ENCODE results near the gene E2F6.

E2F6 gene
- total RNA-seq, result 6.8 to 41.5 (median 18.5) reads per million in 9 experiments

DNA sequence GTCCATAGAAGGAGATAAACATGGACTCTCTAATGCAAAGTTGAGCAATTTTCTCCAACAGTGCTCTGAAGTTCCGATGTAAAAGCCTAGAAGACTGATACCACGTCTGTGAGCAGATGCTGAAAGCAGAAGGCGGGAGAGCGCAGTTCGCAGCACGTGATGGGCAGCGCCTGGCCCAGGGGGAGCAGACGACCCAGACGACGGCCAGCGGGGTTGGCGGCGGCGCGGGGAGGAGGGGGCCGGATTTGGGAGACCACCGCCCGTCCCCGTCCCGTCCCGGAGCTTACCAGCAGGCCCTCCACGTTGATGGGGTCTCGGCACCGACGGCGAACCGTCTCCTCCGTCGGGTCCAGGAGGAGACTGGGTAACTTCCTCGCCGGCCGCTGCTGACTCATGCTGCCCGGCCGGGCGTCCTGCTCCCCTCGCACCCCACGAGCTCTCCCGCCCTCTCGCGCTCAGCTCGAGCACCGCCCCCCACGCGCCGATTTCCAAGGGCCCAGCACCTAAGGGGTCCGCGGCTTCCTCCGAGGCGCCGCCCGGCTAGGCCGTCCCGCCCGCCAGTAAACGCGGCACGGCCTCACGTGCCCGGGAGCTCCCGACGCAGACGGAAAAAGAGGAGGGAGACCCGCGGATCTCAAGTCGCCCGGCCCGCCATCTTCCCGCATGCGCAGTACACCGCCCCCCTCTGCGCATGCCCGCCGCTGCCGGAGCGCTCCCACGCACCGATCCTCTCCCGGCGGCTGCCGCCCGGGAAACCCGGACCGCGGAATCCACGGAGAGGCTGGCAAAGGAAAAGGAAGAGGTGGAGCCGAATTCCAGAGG lies at the start of gene E2F6:
TSS of gene E2F6 (minus strand) at position 677 of the 822 bp plus-strand sequence. CDS start at position 395, 282 bp downstream.
- DNase-seq, result peak; percentile 76 to 81 (median 79)
- H3K36me3 Mint-ChIP-seq (ENCODE audit: insufficient read depth), result peaks cover 25% of the 10 kb centered on the region
- peaks cover 14 to 36% of the 10 kb centered on the region in 2 donors for H3K4me1 Mint-ChIP-seq (ENCODE audit: low read depth in 2 of 2)
- ATAC-seq (replicated peaks), result peak; percentile 74
- peak within 1 kb of the TSS; percentile 85 to 88 for H3K27ac Mint-ChIP-seq
- H3K27me3 Mint-ChIP-seq, result no peaks in the 10 kb centered on the region
- H3K9me3 Mint-ChIP-seq, result no peaks in the 10 kb centered on the region
- H3K4me3 Mint-ChIP-seq, result peak within 1 kb of the TSS; percentile 96 to 97

DNA sequence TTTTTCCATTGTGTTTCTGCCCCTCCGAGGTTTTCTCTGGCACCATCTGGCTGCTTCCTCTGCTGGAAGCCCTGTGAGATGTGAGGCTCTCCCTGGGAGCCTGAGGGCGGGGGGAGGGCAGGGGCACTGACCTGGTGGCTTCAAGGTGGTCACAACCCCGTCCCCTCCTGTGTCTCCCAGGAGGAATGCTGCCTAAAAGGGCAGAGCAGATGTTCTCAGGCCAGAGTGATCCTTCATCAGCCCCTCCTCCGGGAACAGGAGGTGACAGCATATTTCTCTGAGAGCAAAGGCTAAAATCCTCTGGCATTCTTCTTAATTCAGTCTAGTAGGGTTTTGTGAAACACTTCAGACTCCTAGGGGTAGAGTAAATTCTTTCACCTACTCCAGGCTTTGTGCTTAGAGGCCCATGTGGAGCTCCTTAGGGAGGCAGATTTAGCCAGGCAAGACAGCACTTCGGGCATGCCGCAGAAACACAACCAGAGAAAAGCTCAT lies 49.6 kb upstream of the E2F6 start:
- peaks cover 9 to 70% of the 10 kb centered on the region in 2 donors for H3K27me3 Mint-ChIP-seq
- ATAC-seq (replicated peaks) (no peak), DNase-seq (no peak)
- H3K27ac Mint-ChIP-seq, result no peak overlapping the region
- no peak overlapping the region for H3K4me3 Mint-ChIP-seq
- peaks cover 0 to 3% of the 10 kb centered on the region in 2 donors for H3K9me3 Mint-ChIP-seq
- H3K4me1 Mint-ChIP-seq (ENCODE audit: low read depth in 2 of 2), result no peaks in the 10 kb centered on the region
- H3K36me3 Mint-ChIP-seq (ENCODE audit: insufficient read depth), result no peaks in the 10 kb centered on the region

- no peaks in the 10 kb centered on the region for H3K36me3 Mint-ChIP-seq (ENCODE audit: insufficient read depth)
- H3K27me3 Mint-ChIP-seq, result peaks cover 9 to 77% of the 10 kb centered on the region in 2 donors
- no peaks in the 10 kb centered on the region for H3K4me1 Mint-ChIP-seq (ENCODE audit: low read depth in 2 of 2)
- no peaks in the 10 kb centered on the region for H3K9me3 Mint-ChIP-seq
- ATAC-seq (replicated peaks) (no peak), DNase-seq (no peak)
- no peak overlapping the region for H3K4me3 Mint-ChIP-seq
- H3K27ac Mint-ChIP-seq, result no peak overlapping the region
Observed at GRCh38 chr2:11514904-11515303, 48.9 kb upstream of the E2F6 start.

DNA sequence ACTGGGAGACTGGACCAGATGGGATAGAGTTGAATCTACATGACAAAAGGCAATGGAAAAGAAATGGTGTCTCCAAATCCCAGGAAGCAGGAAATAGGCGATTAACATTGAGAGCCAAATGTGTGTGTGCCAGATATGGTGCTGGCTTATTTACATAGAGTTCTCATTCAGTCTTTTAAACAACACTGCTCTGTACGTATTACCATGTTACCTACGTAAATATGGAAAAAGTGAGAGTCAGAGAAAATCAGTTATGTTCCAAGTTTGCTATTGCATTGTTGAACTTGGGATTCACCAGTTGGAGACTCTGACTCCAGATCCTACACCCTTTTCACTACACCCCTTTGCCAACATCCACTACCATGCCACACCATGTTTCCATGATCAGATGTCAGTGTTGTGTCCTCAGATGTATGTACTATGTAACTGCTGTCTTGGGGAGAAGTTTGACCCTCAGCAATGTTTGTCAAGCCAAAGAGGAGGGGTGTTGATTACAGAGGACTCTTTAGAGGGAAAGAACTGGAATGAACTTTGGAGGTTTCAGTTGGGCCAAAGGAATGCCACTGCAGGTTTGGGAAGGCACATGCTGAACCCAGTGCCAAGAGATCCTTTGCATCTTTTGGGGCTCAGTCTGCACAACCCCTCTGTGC lies 48.2 kb upstream of the E2F6 start:
- DNase-seq (no peak), ATAC-seq (replicated peaks) (no peak)
- no peaks in the 10 kb centered on the region for H3K36me3 Mint-ChIP-seq (ENCODE audit: insufficient read depth)
- H3K4me1 Mint-ChIP-seq (ENCODE audit: low read depth in 2 of 2), result no peaks in the 10 kb centered on the region
- H3K27ac Mint-ChIP-seq, result no peak overlapping the region
- peaks cover 9 to 81% of the 10 kb centered on the region in 2 donors for H3K27me3 Mint-ChIP-seq
- no peak overlapping the region for H3K4me3 Mint-ChIP-seq
- no peaks in the 10 kb centered on the region for H3K9me3 Mint-ChIP-seq

- DNase-seq, result no peak
- H3K4me1 Mint-ChIP-seq (ENCODE audit: low read depth in 2 of 2), result no peaks in the 10 kb centered on the region
- no peak overlapping the region for H3K27ac Mint-ChIP-seq
- ATAC-seq (replicated peaks), result no peak
- H3K27me3 Mint-ChIP-seq, result peaks cover 9 to 83% of the 10 kb centered on the region in 2 donors
- H3K4me3 Mint-ChIP-seq, result no peak overlapping the region
- H3K9me3 Mint-ChIP-seq, result no peaks in the 10 kb centered on the region
- no peaks in the 10 kb centered on the region for H3K36me3 Mint-ChIP-seq (ENCODE audit: insufficient read depth)
Observed at GRCh38 chr2:11513319-11513718, 47.4 kb upstream of the E2F6 start.

GRCh38 chr2:11512431-11512830 lies 46.5 kb upstream of the E2F6 start:
- ATAC-seq (replicated peaks) (no peak), DNase-seq (no peak)
- no peaks in the 10 kb centered on the region for H3K4me1 Mint-ChIP-seq (ENCODE audit: low read depth in 2 of 2)
- H3K9me3 Mint-ChIP-seq, result no peaks in the 10 kb centered on the region
- H3K27ac Mint-ChIP-seq, result no peak overlapping the region
- H3K4me3 Mint-ChIP-seq, result no peak overlapping the region
- H3K36me3 Mint-ChIP-seq (ENCODE audit: insufficient read depth), result no peaks in the 10 kb centered on the region
- H3K27me3 Mint-ChIP-seq, result peaks cover 9 to 87% of the 10 kb centered on the region in 2 donors

DNA sequence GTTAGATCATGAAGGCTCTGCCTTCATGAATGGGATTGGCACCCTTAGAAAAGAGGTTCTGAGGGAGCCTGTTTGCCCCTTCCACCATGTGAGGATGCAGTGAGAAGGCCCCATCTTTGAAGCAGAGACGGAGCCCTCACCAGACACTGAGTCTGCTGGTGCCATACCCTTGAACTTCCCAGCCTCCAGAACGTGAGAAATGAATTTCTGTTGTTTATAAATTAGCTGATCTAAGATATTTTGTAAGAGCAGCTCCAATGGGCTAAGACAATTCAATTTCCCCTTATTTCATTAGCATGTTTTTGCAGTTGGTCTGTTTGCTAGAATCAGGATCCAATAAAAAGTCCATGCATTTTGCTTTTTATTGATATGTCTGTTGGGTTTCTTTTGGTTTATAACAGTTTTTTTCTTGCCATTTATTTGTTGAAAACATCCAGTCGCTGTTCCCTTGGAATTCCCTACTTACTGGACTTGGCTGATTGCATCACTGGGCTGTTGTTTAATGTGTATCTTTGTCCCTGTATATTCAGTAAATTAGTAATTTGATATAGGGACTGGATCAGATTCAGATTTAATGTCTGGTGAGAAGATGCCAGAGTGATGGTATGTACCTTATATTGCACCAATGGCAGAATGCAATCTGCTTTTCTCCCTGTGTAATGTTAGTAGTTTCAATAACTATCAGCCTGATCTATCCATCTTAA lies 43.8 kb upstream of the E2F6 start:
- DNase-seq, result no peak
- Mint-ChIP-seq H3K27ac (no peak overlapping the region), H3K27me3 (peaks cover 3 to 78% of the 10 kb centered on the region in 2 donors), H3K4me1 (ENCODE audit: low read depth in 2 of 2) (no peaks in the 10 kb centered on the region), H3K4me3 (no peak overlapping the region), H3K36me3 (ENCODE audit: insufficient read depth) (no peaks in the 10 kb centered on the region), H3K9me3 (no peaks in the 10 kb centered on the region)
- no peak for ATAC-seq (replicated peaks)

GRCh38 chr2:11508279-11508678 lies 42.3 kb upstream of the E2F6 start:
- Mint-ChIP-seq H3K4me1 (ENCODE audit: low read depth in 2 of 2) (no peaks in the 10 kb centered on the region), H3K4me3 (no peak overlapping the region), H3K9me3 (no peaks in the 10 kb centered on the region), H3K36me3 (ENCODE audit: insufficient read depth) (no peaks in the 10 kb centered on the region), H3K27ac (no peak overlapping the region), H3K27me3 (peaks cover 8 to 63% of the 10 kb centered on the region in 2 donors)
- ATAC-seq (replicated peaks) (no peak), DNase-seq (no peak)

DNA sequence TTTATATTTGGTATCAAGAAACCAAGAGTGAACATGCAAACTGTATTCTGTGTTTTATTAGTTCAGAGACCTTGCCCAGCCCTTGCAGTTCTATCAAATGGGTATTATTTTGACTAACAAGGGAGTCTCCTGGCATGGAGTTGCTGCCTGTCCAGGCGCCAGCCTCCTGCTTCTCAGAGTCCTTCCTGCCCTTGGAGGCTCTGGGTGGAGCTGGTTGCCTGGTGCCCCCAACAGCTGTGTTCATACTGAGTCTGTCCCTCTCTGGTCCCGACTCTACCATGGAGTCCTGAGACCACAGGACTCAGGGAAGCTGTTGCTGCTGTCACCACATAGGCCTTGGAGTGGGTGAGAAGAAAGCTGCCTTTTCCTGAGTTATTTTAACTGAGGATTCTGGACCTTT lies 41.6 kb upstream of the E2F6 start:
- no peaks in the 10 kb centered on the region for H3K9me3 Mint-ChIP-seq
- H3K4me3 Mint-ChIP-seq, result no peak overlapping the region
- H3K27me3 Mint-ChIP-seq, result peaks cover 8 to 62% of the 10 kb centered on the region in 2 donors
- no peaks in the 10 kb centered on the region for H3K36me3 Mint-ChIP-seq (ENCODE audit: insufficient read depth)
- H3K4me1 Mint-ChIP-seq (ENCODE audit: low read depth in 2 of 2), result no peaks in the 10 kb centered on the region
- no peak for ATAC-seq (replicated peaks)
- no peak overlapping the region for H3K27ac Mint-ChIP-seq
- no peak for DNase-seq

DNA sequence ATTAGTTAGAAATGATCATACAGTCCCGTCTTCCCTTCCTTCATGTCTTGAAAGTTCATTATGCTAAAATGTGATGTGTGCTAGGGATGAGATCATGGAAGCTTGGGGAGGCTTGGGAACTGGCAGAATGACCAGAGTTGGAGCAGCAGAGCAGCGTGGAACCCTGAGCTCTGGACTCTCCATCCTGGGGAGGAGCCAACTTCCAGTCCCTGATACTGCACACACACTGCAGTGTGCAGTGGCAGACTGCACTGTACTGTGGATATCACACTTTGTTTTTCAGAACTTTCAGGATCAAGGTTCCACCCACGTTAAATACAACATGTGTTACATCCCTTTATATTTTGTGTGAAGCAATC lies 40.6 kb upstream of the E2F6 start:
- ATAC-seq (replicated peaks) (no peak), DNase-seq (no peak)
- Mint-ChIP-seq H3K36me3 (ENCODE audit: insufficient read depth) (peaks cover 3% of the 10 kb centered on the region), H3K4me1 (ENCODE audit: low read depth in 2 of 2) (no peaks in the 10 kb centered on the region), H3K9me3 (no peaks in the 10 kb centered on the region), H3K4me3 (no peak overlapping the region), H3K27me3 (peaks cover 8 to 55% of the 10 kb centered on the region in 2 donors), H3K27ac (no peak overlapping the region)

DNA sequence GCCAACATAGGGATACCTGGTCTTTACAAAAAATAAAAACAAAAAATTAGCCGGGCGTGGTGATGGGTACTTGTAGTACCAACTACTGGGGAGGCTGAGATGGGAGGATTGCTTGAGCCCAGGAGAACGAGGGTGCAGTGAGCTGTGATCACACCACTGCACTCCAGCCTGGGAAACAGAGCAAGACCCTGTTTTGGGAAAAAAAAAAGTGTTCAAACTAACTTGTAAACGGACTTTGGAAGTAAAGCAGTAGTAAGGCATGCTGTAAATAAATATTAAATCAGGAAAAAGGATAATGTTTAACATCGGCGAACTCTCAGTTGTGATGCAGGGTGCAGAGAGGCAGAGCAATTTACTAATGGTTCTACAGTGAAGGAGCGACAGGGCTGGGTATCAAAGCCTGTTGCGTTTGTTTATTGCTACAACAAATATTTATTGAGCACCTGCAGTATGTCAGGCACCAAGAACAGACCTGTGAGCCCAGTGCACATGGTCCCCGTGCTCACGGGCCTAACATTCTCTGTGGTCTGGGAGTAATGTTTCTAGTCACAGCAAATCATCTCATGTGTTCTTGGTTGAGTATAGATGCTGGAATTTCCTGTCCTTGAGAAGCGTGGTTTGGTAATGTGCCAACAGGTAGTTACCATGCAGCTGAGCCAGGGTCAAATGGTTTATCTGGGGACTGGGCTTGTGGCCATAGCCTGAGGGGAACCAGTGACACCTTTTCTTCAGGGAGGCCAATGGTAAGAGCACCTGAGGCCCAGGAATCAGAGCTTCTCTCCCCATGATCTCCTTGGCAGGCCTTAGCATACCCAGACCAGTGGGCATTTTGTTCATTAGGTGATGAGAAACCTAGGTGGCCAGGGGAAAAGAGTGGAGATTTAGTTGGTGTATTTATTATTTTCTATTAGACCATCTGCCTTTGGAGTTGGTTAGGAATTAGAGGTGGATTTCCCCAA lies 40.0 kb upstream of the E2F6 start:
- Mint-ChIP-seq H3K27me3 (peaks cover 8 to 52% of the 10 kb centered on the region in 2 donors), H3K4me3 (no peak overlapping the region), H3K27ac (no peak overlapping the region), H3K4me1 (ENCODE audit: low read depth in 2 of 2) (peaks cover 0 to 2% of the 10 kb centered on the region in 2 donors), H3K36me3 (ENCODE audit: insufficient read depth) (peaks cover 3% of the 10 kb centered on the region), H3K9me3 (no peaks in the 10 kb centered on the region)
- no peak for DNase-seq
- ATAC-seq (replicated peaks), result no peak

DNA sequence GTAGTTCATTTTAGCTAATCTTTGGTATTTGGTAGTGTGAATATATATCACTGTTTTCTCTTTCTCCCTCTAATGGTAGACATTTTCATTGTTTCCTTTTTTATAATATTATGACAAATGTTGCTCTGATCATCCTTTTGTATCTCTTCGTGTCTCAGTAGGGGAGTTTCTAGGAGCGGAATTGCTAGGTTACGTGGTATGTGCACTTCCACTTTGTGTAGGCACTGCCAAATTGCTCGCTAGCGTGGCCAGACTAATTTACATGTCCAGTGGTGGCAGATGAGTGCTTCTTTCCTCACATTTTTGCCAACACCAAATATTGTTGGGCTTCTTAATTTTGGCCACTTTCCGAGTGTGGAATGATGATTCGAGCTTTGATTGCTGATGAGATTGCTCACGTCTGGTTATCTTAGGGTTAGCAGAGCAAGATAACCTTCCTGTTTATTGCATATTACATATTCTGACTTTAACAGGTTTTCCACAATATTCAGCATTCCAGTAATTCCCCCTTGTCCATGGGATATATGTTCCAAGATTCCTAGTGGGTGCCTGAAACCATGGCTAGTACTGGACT lies 37.5 kb upstream of the E2F6 start:
- H3K27me3 Mint-ChIP-seq, result peaks cover 8 to 55% of the 10 kb centered on the region in 2 donors
- H3K4me1 Mint-ChIP-seq (ENCODE audit: low read depth in 2 of 2), result peaks cover 0 to 7% of the 10 kb centered on the region in 2 donors
- peaks cover 3% of the 10 kb centered on the region for H3K36me3 Mint-ChIP-seq (ENCODE audit: insufficient read depth)
- no peaks in the 10 kb centered on the region for H3K9me3 Mint-ChIP-seq
- no peak for ATAC-seq (replicated peaks)
- no peak for DNase-seq
- H3K27ac Mint-ChIP-seq, result no peak overlapping the region
- H3K4me3 Mint-ChIP-seq, result no peak overlapping the region
